ENCODE measurements around the gene HS6ST1. TPM values are rescaled to one million over a fixed set of nuclear protein-coding genes. Genes with fewer than 3 reads are reported as not detected.
A peak's percentile ranks its signal among the peaks of the same experiment; 100 is the strongest.

The HS6ST1 gene
- total RNA-seq, 2 experiments from 2014 or later = 7.1 to 8.7 TPM

GRCh38 chr2:128311216-128311754 is 7.4 kb downstream of the HS6ST1 start:
- Mint-ChIP-seq H3K4me3 (no peak overlapping the region), H3K27ac (no peak overlapping the region), H3K27me3 (no peaks in the 10 kb centered on the region), H3K36me3 (ENCODE audit: low read depth) (no peaks in the 10 kb centered on the region), H3K4me1 (ENCODE audit: low read depth) (peaks cover 40% of the 10 kb centered on the region), H3K9me3 (no peaks in the 10 kb centered on the region)
- intact Hi-C loops (cut with DNase I, micrococcal nuclease) = no loop called here
- Histone ChIP-seq H3K4me1 (ENCODE audit: insufficient read depth, low read length) (peaks cover 16% of the 10 kb centered on the region), H3K4me3 (ENCODE audit: low read length) (no peak overlapping the region), H3K27ac (ENCODE audit: low read depth in 1 of 2, low read length in 2 of 2) (no peak overlapping the region), H3K9me3 (ENCODE audit: control insufficient read depth in 1 of 2, insufficient read depth in 1 of 2, low read length in 2 of 2) (no peaks in the 10 kb centered on the region), H3K27me3 (ENCODE audit: control insufficient read depth in 1 of 2, insufficient read depth in 2 of 2, low read length in 2 of 2) (no peaks in the 10 kb centered on the region), H3K36me3 (ENCODE audit: insufficient read depth, low read length) (peaks cover 3% of the 10 kb centered on the region)
- POLR2A ChIA-PET = no interaction called here
- CTCF ChIA-PET = no interaction called here
- no peak for TF ChIP-seq CTCF (IDR thresholded peaks at IDR 0.05)
- DNase-seq (peak in 4 of 14 experiments; percentile 0 to 21 (median 2)), ATAC-seq (ENCODE audit: poor library complexity) (no peak)

- Mint-ChIP-seq H3K4me3 (no peak overlapping the region), H3K27me3 (no peaks in the 10 kb centered on the region), H3K27ac (no peak overlapping the region), H3K36me3 (ENCODE audit: low read depth) (no peaks in the 10 kb centered on the region), H3K9me3 (no peaks in the 10 kb centered on the region), H3K4me1 (ENCODE audit: low read depth) (peaks cover 38% of the 10 kb centered on the region)
- intact Hi-C loops (cut with DNase I, micrococcal nuclease) = no loop called here
- Histone ChIP-seq H3K36me3 (ENCODE audit: insufficient read depth, low read length) (peaks cover 3% of the 10 kb centered on the region), H3K27ac (ENCODE audit: low read depth in 1 of 2, low read length in 2 of 2) (no peak overlapping the region), H3K9me3 (ENCODE audit: control insufficient read depth in 1 of 2, insufficient read depth in 1 of 2, low read length in 2 of 2) (no peaks in the 10 kb centered on the region), H3K4me1 (ENCODE audit: insufficient read depth, low read length) (peaks cover 10% of the 10 kb centered on the region), H3K4me3 (ENCODE audit: low read length) (no peak overlapping the region), H3K27me3 (ENCODE audit: control insufficient read depth in 1 of 2, insufficient read depth in 2 of 2, low read length in 2 of 2) (no peaks in the 10 kb centered on the region)
- ChIA-PET CTCF (no interaction called here), POLR2A (no interaction called here)
- ATAC-seq (ENCODE audit: poor library complexity) = no peak
- TF ChIP-seq CTCF (IDR thresholded peaks at IDR 0.05) = no peak
- peak in 2 of 14 experiments; percentile 1 to 2 for DNase-seq
These were observed 7.9 kb downstream of the HS6ST1 start for GRCh38 chr2:128310761-128311160.

- peaks cover 5% of the 10 kb centered on the region for H3K4me1 ChIP-seq (ENCODE audit: insufficient read depth, low read length)
- no peak for TF ChIP-seq CTCF (IDR thresholded peaks at IDR 0.05)
- H3K36me3 Mint-ChIP-seq (ENCODE audit: low read depth) = no peaks in the 10 kb centered on the region
- H3K4me3 ChIP-seq (ENCODE audit: low read length) = no peak overlapping the region
- ATAC-seq (ENCODE audit: poor library complexity) = no peak
- no peak overlapping the region for H3K4me3 Mint-ChIP-seq
- CTCF ChIA-PET = no interaction called here
- H3K4me1 Mint-ChIP-seq (ENCODE audit: low read depth) = peaks cover 33% of the 10 kb centered on the region
- peak in 4 of 14 experiments; percentile 1 to 24 (median 4) for DNase-seq
- no peaks in the 10 kb centered on the region for H3K9me3 ChIP-seq (ENCODE audit: control insufficient read depth in 1 of 2, insufficient read depth in 1 of 2, low read length in 2 of 2)
- no peaks in the 10 kb centered on the region for H3K27me3 Mint-ChIP-seq
- no peaks in the 10 kb centered on the region for H3K27me3 ChIP-seq (ENCODE audit: control insufficient read depth in 1 of 2, insufficient read depth in 2 of 2, low read length in 2 of 2)
- no peak overlapping the region for H3K27ac ChIP-seq (ENCODE audit: low read depth in 1 of 2, low read length in 2 of 2)
- POLR2A ChIA-PET = no interaction called here
- intact Hi-C loops (cut with DNase I, micrococcal nuclease) = no loop called here
- peaks cover 3% of the 10 kb centered on the region for H3K36me3 ChIP-seq (ENCODE audit: insufficient read depth, low read length)
- no peaks in the 10 kb centered on the region for H3K9me3 Mint-ChIP-seq
- H3K27ac Mint-ChIP-seq = no peak overlapping the region
These were observed 8.5 kb downstream of the HS6ST1 start for GRCh38 chr2:128310094-128310716.
